ENCODE data around the gene SFT2D2. TPM values are rescaled to one million over a fixed set of nuclear protein-coding genes. Genes with fewer than 3 reads are reported as not detected.

Gene SFT2D2
- total RNA-seq, 2 experiments from 2014 or later = 65.6 to 72.1 TPM

GRCh38 chr1:168300626-168301025 is 74.8 kb downstream of the SFT2D2 start:
- DNase-seq = no peak
- H3K9me3 Mint-ChIP-seq = no peaks in the 10 kb centered on the region
- H3K36me3 Mint-ChIP-seq (ENCODE audit: low read depth) = peaks cover 5% of the 10 kb centered on the region
- H3K27ac Mint-ChIP-seq = no peak overlapping the region
- ChIA-PET CTCF (no interaction called here), POLR2A (interaction anchor here (0.6 to 0.7 kb wide), 2 partner anchors 24 to 168 kb away, joined by 3 read pairs; no protein-coding TSS in a partner anchor)
- H3K4me3 Mint-ChIP-seq = no peak overlapping the region
- H3K4me1 Mint-ChIP-seq = peaks cover 3% of the 10 kb centered on the region
- no peaks in the 10 kb centered on the region for H3K27me3 Mint-ChIP-seq

DNA sequence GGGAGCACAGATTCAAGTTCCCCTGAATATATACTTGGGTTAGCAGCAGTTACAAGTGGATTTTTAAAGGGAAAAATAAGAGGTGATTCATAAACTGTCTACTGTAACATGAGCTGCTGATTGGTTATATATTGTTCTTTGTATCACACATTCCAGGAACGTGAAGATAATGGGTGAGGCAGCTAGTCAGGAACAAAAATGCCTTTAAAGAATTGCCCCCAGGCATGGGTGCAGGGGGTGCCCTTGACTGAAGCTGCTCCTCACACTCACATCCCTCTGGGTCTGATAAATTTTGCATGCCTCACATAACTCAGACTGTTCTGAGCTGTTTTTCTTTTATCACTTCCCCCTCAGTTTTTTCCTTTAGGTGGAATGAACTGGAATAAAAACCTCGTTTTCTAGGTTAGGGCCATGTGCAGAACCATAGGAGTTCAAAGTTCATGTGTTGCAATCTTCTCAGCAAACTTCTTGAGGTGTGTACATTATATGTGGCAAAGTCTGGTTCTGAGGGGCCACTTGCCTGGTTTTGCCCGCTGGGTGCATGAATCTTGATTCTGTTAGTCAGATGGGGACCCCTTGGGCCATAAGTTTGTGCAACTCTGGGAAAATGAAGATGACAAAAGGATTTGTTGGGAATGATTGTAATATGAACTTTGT is 76.0 kb downstream of the SFT2D2 start:
- Mint-ChIP-seq H3K9me3 (no peaks in the 10 kb centered on the region), H3K36me3 (ENCODE audit: low read depth) (peaks cover 5% of the 10 kb centered on the region), H3K27ac (no peak overlapping the region), H3K4me1 (peaks cover 3% of the 10 kb centered on the region), H3K27me3 (no peaks in the 10 kb centered on the region), H3K4me3 (no peak overlapping the region)
- POLR2A ChIA-PET = no interaction called here
- DNase-seq = no peak
- CTCF ChIA-PET = no interaction called here

Other genes starting within 250 kb of the SFT2D2 start
- gene GPR161, start 89.1 kb upstream of the SFT2D2 start, total RNA-seq = under 1 TPM; 0.65 to 0.85 TPM
- gene TIPRL, start 47.0 kb upstream of the SFT2D2 start, total RNA-seq = 10 to 100 TPM; 47.1 to 48.4 TPM
- 1 to 10 TPM; 2.4 TPM for gene TBX19, start 54.9 kb downstream of the SFT2D2 start, total RNA-seq